ENCODE results near the gene SRL.

- TF ChIP-seq, protein P1, sequence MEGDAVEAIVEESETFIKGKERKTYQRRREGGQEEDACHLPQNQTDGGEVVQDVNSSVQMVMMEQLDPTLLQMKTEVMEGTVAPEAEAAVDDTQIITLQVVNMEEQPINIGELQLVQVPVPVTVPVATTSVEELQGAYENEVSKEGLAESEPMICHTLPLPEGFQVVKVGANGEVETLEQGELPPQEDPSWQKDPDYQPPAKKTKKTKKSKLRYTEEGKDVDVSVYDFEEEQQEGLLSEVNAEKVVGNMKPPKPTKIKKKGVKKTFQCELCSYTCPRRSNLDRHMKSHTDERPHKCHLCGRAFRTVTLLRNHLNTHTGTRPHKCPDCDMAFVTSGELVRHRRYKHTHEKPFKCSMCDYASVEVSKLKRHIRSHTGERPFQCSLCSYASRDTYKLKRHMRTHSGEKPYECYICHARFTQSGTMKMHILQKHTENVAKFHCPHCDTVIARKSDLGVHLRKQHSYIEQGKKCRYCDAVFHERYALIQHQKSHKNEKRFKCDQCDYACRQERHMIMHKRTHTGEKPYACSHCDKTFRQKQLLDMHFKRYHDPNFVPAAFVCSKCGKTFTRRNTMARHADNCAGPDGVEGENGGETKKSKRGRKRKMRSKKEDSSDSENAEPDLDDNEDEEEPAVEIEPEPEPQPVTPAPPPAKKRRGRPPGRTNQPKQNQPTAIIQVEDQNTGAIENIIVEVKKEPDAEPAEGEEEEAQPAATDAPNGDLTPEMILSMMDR (IDR thresholded peaks at IDR 0.05 in 8 of 11, conservative IDR thresholded peaks at IDR 0.05 in 3 of 11): no peak
- no peak for TF ChIP-seq POLR2A (IDR thresholded peaks at IDR 0.05)
Measured at GRCh38 chr16:4285167-4285566, 43.3 kb upstream of the SRL start.
